ENCODE measurements around the gene CORIN.

The CORIN gene

DNA sequence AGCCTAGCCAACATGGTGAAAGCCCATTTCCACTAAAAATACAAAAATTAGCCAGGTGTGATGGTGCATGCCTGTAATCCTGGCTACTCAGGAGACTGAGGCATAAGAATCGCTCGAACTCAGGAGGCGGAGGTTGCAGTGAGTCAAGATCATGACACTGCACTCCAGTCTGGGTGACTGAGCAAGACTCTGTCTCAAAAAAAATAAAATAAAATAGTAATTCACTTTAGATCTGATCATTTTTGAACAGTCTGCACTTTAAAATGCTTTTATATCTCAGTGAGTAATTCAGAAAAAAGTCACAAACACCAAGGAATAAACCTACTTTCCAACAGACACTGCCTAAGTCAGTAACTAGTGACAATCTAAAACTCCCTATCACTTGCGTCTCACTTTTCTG lies 25.6 kb upstream of the CORIN start:
- H3K4me3 ChIP-seq (ENCODE audit: control insufficient read depth, low read depth, low read length) = no peak overlapping the region
- TF ChIP-seq, protein P1, sequence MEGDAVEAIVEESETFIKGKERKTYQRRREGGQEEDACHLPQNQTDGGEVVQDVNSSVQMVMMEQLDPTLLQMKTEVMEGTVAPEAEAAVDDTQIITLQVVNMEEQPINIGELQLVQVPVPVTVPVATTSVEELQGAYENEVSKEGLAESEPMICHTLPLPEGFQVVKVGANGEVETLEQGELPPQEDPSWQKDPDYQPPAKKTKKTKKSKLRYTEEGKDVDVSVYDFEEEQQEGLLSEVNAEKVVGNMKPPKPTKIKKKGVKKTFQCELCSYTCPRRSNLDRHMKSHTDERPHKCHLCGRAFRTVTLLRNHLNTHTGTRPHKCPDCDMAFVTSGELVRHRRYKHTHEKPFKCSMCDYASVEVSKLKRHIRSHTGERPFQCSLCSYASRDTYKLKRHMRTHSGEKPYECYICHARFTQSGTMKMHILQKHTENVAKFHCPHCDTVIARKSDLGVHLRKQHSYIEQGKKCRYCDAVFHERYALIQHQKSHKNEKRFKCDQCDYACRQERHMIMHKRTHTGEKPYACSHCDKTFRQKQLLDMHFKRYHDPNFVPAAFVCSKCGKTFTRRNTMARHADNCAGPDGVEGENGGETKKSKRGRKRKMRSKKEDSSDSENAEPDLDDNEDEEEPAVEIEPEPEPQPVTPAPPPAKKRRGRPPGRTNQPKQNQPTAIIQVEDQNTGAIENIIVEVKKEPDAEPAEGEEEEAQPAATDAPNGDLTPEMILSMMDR (conservative IDR thresholded peaks at IDR 0.05; ENCODE audit: control insufficient read depth, insufficient read depth, low read depth, low read length) = no peak
- DNase-seq (ENCODE audit: low read depth) = no peak

DNA sequence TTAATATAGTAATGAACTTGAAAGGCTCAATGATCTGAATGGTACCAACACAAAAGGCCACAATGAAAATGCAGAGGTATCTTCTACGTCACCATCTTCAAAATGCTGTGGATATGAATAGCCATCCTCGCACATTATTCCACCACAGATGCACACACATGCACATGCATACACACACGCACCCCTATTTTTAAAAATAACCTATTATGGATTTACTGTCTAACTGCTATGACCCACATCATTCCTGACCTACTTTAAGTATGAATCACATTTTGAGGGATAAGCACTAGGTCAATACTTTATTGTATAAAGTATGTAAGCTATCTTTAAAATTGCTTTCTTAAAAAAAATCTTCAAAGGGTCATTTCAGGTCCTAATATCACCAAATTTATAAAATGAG lies 24.4 kb upstream of the CORIN start:
- DNase-seq (ENCODE audit: low read depth) = peak; percentile 36
- no peak overlapping the region for H3K4me3 ChIP-seq (ENCODE audit: control insufficient read depth, low read depth, low read length)
- TF ChIP-seq, protein P1 (conservative IDR thresholded peaks at IDR 0.05; ENCODE audit: control insufficient read depth, insufficient read depth, low read depth, low read length) = no peak

DNA sequence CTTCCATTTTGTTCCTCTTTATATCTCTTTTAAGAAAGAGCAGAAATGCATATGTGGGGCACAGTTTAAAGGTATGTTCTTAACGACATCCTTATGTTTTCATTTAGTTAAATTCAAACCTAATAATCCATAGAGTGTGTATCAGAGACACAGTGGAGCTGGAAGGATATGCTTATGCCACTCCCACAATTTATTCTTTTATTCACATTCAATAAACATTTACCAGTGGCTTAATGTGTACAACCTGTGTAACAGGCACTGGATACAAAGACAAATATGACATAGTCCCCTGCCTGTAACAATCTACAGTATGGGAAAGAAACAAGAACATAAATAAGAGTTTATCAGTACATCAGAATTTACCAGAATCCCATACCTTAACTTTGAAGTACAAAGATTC lies 22.4 kb upstream of the CORIN start:
- no peak overlapping the region for H3K4me3 ChIP-seq (ENCODE audit: control insufficient read depth, low read depth, low read length)
- TF ChIP-seq, protein P1 (conservative IDR thresholded peaks at IDR 0.05; ENCODE audit: control insufficient read depth, insufficient read depth, low read depth, low read length) = no peak
- no peak for DNase-seq (ENCODE audit: low read depth)

DNA sequence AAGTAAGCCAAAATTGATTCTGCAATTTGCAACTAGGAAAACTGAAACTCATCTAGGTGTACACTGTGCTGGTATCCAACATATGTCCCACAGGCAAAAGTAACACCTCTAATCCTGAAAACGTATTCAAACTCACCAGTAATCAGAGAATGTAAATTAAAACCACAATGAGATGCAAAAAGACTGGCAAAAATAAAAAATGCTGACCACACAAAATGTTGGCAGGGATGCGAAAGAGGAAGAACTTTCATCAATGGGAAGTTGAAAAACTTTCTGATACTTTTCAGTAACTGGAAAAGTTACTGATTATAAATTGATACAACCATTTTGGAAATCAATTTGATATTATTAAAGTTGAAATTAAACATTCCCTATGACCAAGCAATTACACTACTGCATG lies 20.1 kb upstream of the CORIN start:
- TF ChIP-seq, protein P1 (conservative IDR thresholded peaks at IDR 0.05; ENCODE audit: control insufficient read depth, insufficient read depth, low read depth, low read length) = no peak
- DNase-seq (ENCODE audit: low read depth) = no peak
- no peak overlapping the region for H3K4me3 ChIP-seq (ENCODE audit: control insufficient read depth, low read depth, low read length)

DNA sequence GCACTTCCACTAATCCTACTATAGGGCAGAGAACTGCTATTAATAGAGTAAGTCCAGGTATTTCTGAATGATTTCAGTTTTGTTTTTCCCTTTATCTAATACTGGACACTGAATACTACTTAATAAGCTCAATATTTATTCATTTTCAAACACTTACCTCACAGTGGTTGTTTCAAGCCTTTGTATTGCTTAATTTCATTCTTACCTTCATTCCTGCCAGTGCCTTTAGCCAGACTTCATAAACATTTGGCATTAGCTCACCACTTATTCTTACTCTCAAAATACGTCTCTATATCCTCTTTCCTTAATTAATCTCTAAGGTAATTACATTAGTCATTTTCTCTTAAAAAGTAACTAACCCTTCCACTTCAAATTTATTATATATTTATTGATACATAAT lies 18.8 kb upstream of the CORIN start:
- no peak overlapping the region for H3K4me3 ChIP-seq (ENCODE audit: control insufficient read depth, low read depth, low read length)
- TF ChIP-seq, protein P1 (conservative IDR thresholded peaks at IDR 0.05; ENCODE audit: control insufficient read depth, insufficient read depth, low read depth, low read length) = no peak
- no peak for DNase-seq (ENCODE audit: low read depth)

DNA sequence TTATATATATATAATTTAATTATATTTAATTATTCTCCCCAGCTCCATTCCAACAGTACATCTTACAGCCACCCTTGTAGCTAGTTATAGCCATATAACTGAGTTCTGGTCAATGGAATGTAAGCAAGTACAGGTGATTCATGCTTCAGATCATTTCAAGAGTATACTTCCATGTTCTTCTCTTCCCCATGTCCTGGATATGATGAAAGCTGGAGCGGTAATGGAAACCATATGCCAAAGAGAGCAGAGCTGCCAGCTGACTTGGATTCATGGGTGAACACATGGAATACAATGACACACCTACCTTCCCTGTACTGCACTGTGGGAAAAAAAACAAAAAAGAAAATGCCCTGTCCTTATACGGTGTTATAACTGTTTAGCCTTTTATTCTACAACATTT lies 17.5 kb upstream of the CORIN start:
- TF ChIP-seq, protein P1 (conservative IDR thresholded peaks at IDR 0.05; ENCODE audit: control insufficient read depth, insufficient read depth, low read depth, low read length) = no peak
- no peak overlapping the region for H3K4me3 ChIP-seq (ENCODE audit: control insufficient read depth, low read depth, low read length)
- DNase-seq (ENCODE audit: low read depth) = peak; percentile 99

DNA sequence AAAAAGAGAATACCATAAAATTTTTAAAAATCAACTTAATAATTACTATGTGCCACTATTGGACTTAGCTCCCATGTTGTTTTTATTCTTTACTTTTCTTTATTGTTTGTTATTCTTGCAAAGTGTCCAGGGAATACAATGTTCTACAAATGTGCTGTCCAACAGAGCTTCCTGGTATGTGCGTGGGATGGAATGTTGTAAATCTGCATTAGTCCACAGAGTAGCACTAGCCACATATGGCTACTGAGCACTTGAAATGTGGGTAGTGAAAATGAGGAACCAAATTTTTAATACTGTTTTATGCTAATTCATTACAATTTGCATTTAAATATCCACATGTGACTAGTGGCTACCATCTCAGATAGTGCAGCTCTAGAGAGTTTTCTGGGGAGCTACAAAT lies 14.3 kb upstream of the CORIN start:
- TF ChIP-seq, protein P1 (conservative IDR thresholded peaks at IDR 0.05; ENCODE audit: control insufficient read depth, insufficient read depth, low read depth, low read length) = no peak
- DNase-seq (ENCODE audit: low read depth) = peak; percentile 97
- H3K4me3 ChIP-seq (ENCODE audit: control insufficient read depth, low read depth, low read length) = no peak overlapping the region
